Trophoblast cell (in vitro differentiated cells and primary cell): Measurements from ENCODE around the gene FAM107B.
A peak's percentile ranks its signal among the peaks of the same experiment; 100 is the strongest.

Experiments
- DNase-seq, 2 donors: peaks; one replicate each; pipeline ENCODE4 v3.0.0-alpha.2; 2016
- H2AFZ ChIP-seq: 2 replicates; pipeline ENCODE4 v1.6.1; 2013; ENCODE audit warnings: low read length, moderate library complexity, mild to moderate bottlenecking; ENCODE audit not compliant: insufficient read depth, poor library complexity
- H2AK5ac ChIP-seq: 2 replicates; pipeline ENCODE4 v1.6.1; 2013; ENCODE audit warnings: mild to moderate bottlenecking, low read length
- H2BK120ac ChIP-seq: 2 replicates; pipeline ENCODE4 v1.6.1; 2013; ENCODE audit warnings: low read length, mild to moderate bottlenecking, moderate library complexity; ENCODE audit not compliant: insufficient read depth, poor library complexity
- H2BK12ac ChIP-seq: 2 replicates; pipeline ENCODE4 v1.6.1; 2013; ENCODE audit warnings: mild to moderate bottlenecking, low read length, moderate library complexity
- H2BK5ac ChIP-seq: 2 replicates; pipeline ENCODE4 v1.6.1; 2013; ENCODE audit warnings: low read length, low read depth, moderate library complexity, mild to moderate bottlenecking; ENCODE audit not compliant: poor library complexity
- H3K14ac ChIP-seq: 2 replicates; pipeline ENCODE4 v1.6.1; 2013; ENCODE audit warnings: mild to moderate bottlenecking, low read length
- H3K18ac ChIP-seq: 2 replicates; pipeline ENCODE4 v1.6.1; 2013; ENCODE audit warnings: mild to moderate bottlenecking, low read length
- H3K23ac ChIP-seq: 2 replicates; pipeline ENCODE4 v1.6.1; 2013; ENCODE audit warnings: low read length
- H3K27ac ChIP-seq: 2 replicates; pipeline ENCODE4 v1.5.1; 2013; ENCODE audit warnings: low read depth, mild to moderate bottlenecking, inconsistent platforms, low read length, moderate library complexity
- H3K27me3 ChIP-seq: 2 replicates; pipeline ENCODE4 v1.6.1; 2013; ENCODE audit warnings: inconsistent platforms, mild to moderate bottlenecking, low read length, moderate library complexity; ENCODE audit not compliant: insufficient read depth
- H3K36me3 ChIP-seq, 2 experiments: 1 replicate in 1 of 2; 2 replicates in 1 of 2; pipeline ENCODE4 v1.6.1; 2013; ENCODE audit warnings: low read length in 2 of 2, mild to moderate bottlenecking in 2 of 2, moderate library complexity in 1 of 2; ENCODE audit not compliant: insufficient read depth in 2 of 2, control insufficient read depth in 1 of 2
- H3K4ac ChIP-seq: 2 replicates; pipeline ENCODE4 v1.6.1; 2013; ENCODE audit warnings: low read depth, mild to moderate bottlenecking, low read length, moderate library complexity
- H3K4me1 ChIP-seq, 2 experiments: 1 replicate in 1 of 2; 2 replicates in 1 of 2; pipeline ENCODE4 v1.6.1; 2013; ENCODE audit warnings: low read length in 2 of 2, mild to moderate bottlenecking in 2 of 2, moderate library complexity in 1 of 2; ENCODE audit not compliant: insufficient read depth in 2 of 2, control insufficient read depth in 1 of 2
- H3K4me2 ChIP-seq: 2 replicates; pipeline ENCODE4 v1.6.1; 2013; ENCODE audit warnings: inconsistent platforms, mild to moderate bottlenecking, low read length, moderate library complexity
- H3K4me3 ChIP-seq: 2 replicates; pipeline ENCODE4 v1.5.1; 2013; ENCODE audit warnings: mild to moderate bottlenecking, low read depth, low read length, inconsistent platforms
- H3K79me1 ChIP-seq: one replicate; pipeline ENCODE4 v1.6.1; 2013; ENCODE audit warnings: low read length
- H3K79me2 ChIP-seq: 2 replicates; pipeline ENCODE4 v1.6.1; 2013; ENCODE audit warnings: low read length, mild to moderate bottlenecking; ENCODE audit not compliant: control insufficient read depth, insufficient read depth, poor library complexity
- H3K9ac ChIP-seq: 2 replicates; pipeline ENCODE4 v1.6.1; 2013; ENCODE audit warnings: mild to moderate bottlenecking, low read length
- H3K9me3 ChIP-seq: 2 replicates; pipeline ENCODE4 v1.6.1; 2013; ENCODE audit warnings: low read depth, mild to moderate bottlenecking, control low read depth, inconsistent platforms, low read length; ENCODE audit not compliant: insufficient read depth
- H4K12ac ChIP-seq: 2 replicates; pipeline ENCODE4 v1.6.1; 2013; ENCODE audit warnings: low read depth, mild to moderate bottlenecking, low read length, moderate library complexity
- H4K8ac ChIP-seq: 2 replicates; pipeline ENCODE4 v1.6.1; 2013; ENCODE audit warnings: low read depth, mild to moderate bottlenecking, low read length, moderate library complexity
- H4K91ac ChIP-seq: one replicate; pipeline ENCODE4 v1.6.1; 2013; ENCODE audit warnings: low read depth, mild to moderate bottlenecking, low read length, moderate library complexity
- WGBS: extraction: QIAGEN DNeasy Blood & Tissue Kit; methylation state at CpG from one replicate; pipeline ENCODE4 v1.1.7; 2013; ENCODE audit warnings: missing lambda C conversion rate; ENCODE audit not compliant: insufficient read length, insufficient coverage; ENCODE audit errors: extremely low coverage; 5-methylcytosine and 5-hydroxymethylcytosine counted together

FAM107B gene

GRCh38 chr10:14527134-14527844 lies 247.4 kb downstream of the FAM107B start:
- Histone ChIP-seq H3K27me3 (no peaks in the 10 kb centered on the region), H2AFZ (no peak overlapping the region)
- WGBS: no CpG with 5 or more reads among the region's 3 CpGs

GRCh38 chr10:14526326-14526725 lies 248.4 kb downstream of the FAM107B start:
- Histone ChIP-seq H2AFZ (no peak overlapping the region), H3K4me3 (no peak overlapping the region), H3K18ac (no peak overlapping the region), H2BK5ac (no peak overlapping the region), H3K27me3 (no peaks in the 10 kb centered on the region), H4K12ac (no peak overlapping the region), H3K4me1 (peaks cover 0 to 2% of the 10 kb centered on the region in 2 experiments), H3K79me2 (no peaks in the 10 kb centered on the region), H3K27ac (no peak overlapping the region), H3K9ac (no peak overlapping the region), H2BK120ac (no peak overlapping the region), H4K91ac (no peak overlapping the region), H2BK12ac (no peak overlapping the region), H3K14ac (no peak overlapping the region), H3K9me3 (no peaks in the 10 kb centered on the region), H3K4ac (no peak overlapping the region), H3K23ac (no peak overlapping the region), H3K36me3 (peaks cover 2 to 15% of the 10 kb centered on the region in 2 experiments), H4K8ac (no peak overlapping the region), H3K4me2 (no peak overlapping the region), H3K79me1 (no peaks in the 10 kb centered on the region), H2AK5ac (no peak overlapping the region)
- WGBS: no CpG with 5 or more reads among the region's 7 CpGs
- peak; percentile 85 to 94 for DNase-seq

More at GRCh38 chr10:14527134-14527844, 247.4 kb downstream of the FAM107B start:
- no peak overlapping the region for H3K4me3 ChIP-seq
- peak in 1 of 2 donors; percentile 67 for DNase-seq
- no peak overlapping the region for H2BK12ac ChIP-seq
- peaks cover 2 to 10% of the 10 kb centered on the region in 2 experiments for H3K36me3 ChIP-seq
- no peak overlapping the region for H4K12ac ChIP-seq
- H4K91ac ChIP-seq: no peak overlapping the region
- H3K79me2 ChIP-seq: no peaks in the 10 kb centered on the region
- no peaks in the 10 kb centered on the region for H3K9me3 ChIP-seq
- no peak overlapping the region for H3K9ac ChIP-seq
- H3K4ac ChIP-seq: no peak overlapping the region
- H3K79me1 ChIP-seq: no peaks in the 10 kb centered on the region
- H3K4me1 ChIP-seq: peaks cover 0 to 2% of the 10 kb centered on the region in 2 experiments
- no peak overlapping the region for H2BK120ac ChIP-seq
- no peak overlapping the region for H3K14ac ChIP-seq
- H3K4me2 ChIP-seq: no peak overlapping the region
- no peak overlapping the region for H2AK5ac ChIP-seq
- H4K8ac ChIP-seq: no peak overlapping the region
- H3K23ac ChIP-seq: no peak overlapping the region
- H3K18ac ChIP-seq: no peak overlapping the region
- H3K27ac ChIP-seq: no peak overlapping the region
- H2BK5ac ChIP-seq: no peak overlapping the region

- Histone ChIP-seq H3K9ac (no peak overlapping the region), H3K36me3 (peaks cover 4 to 17% of the 10 kb centered on the region in 2 experiments), H2AK5ac (no peak overlapping the region), H3K27me3 (no peaks in the 10 kb centered on the region), H2BK5ac (no peak overlapping the region), H3K23ac (no peak overlapping the region), H4K12ac (no peak overlapping the region), H2AFZ (no peak overlapping the region), H3K4me3 (no peak overlapping the region), H4K91ac (no peak overlapping the region), H3K4ac (no peak overlapping the region), H2BK120ac (no peak overlapping the region), H3K4me2 (no peak overlapping the region), H3K9me3 (no peaks in the 10 kb centered on the region), H3K18ac (no peak overlapping the region), H3K14ac (no peak overlapping the region), H3K27ac (no peak overlapping the region), H3K79me1 (no peaks in the 10 kb centered on the region), H2BK12ac (no peak overlapping the region), H3K79me2 (no peaks in the 10 kb centered on the region), H3K4me1 (no peaks in the 10 kb centered on the region), H4K8ac (no peak overlapping the region)
- DNase-seq: no peak
- WGBS: no CpG with 5 or more reads among the region's 3 CpGs
Observed at GRCh38 chr10:14524691-14525324, 249.9 kb downstream of the FAM107B start.

- H3K79me2 ChIP-seq: no peaks in the 10 kb centered on the region
- no CpG with 5 or more reads among the region's 10 CpGs for WGBS
Observed at GRCh38 chr10:14523286-14523685, 251.4 kb downstream of the FAM107B start.

More at GRCh38 chr10:14523286-14523685, 251.4 kb downstream of the FAM107B start:
- Histone ChIP-seq H3K9me3 (no peaks in the 10 kb centered on the region), H2BK12ac (no peak overlapping the region), H3K23ac (no peak overlapping the region), H3K27me3 (no peaks in the 10 kb centered on the region), H2BK120ac (no peak overlapping the region), H4K91ac (no peak overlapping the region), H3K18ac (no peak overlapping the region), H2AFZ (no peak overlapping the region), H3K14ac (no peak overlapping the region), H3K9ac (no peak overlapping the region), H3K27ac (no peak overlapping the region), H3K4me2 (no peak overlapping the region), H3K36me3 (peaks cover 7 to 19% of the 10 kb centered on the region in 2 experiments), H4K12ac (no peak overlapping the region), H2AK5ac (no peak overlapping the region), H4K8ac (no peak overlapping the region), H3K4me1 (no peaks in the 10 kb centered on the region), H3K4me3 (no peak overlapping the region), H3K4ac (no peak overlapping the region), H2BK5ac (no peak overlapping the region), H3K79me1 (no peaks in the 10 kb centered on the region)
- DNase-seq: no peak
